ENCODE data around the gene WDR26.

DNA sequence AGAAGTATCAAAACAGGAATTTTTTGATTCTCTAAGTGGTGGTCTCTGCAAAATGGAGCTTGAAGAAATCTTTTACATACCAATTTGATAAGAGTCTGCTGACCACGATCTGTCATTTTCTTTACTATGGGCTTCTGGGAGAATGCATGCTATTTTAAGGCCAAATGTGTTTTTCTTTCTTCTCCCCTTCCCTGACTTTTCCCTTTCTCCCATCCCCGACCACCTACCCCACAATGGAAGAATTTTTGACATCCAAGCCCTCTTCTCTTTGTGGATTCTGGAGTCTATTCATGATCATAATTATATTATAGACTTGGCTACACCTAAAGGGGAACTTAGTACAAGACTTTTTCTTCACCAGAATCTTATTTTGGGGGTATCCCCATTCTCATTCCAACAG is 46.7 kb downstream of the WDR26 start:
- TF ChIP-seq, protein P1, sequence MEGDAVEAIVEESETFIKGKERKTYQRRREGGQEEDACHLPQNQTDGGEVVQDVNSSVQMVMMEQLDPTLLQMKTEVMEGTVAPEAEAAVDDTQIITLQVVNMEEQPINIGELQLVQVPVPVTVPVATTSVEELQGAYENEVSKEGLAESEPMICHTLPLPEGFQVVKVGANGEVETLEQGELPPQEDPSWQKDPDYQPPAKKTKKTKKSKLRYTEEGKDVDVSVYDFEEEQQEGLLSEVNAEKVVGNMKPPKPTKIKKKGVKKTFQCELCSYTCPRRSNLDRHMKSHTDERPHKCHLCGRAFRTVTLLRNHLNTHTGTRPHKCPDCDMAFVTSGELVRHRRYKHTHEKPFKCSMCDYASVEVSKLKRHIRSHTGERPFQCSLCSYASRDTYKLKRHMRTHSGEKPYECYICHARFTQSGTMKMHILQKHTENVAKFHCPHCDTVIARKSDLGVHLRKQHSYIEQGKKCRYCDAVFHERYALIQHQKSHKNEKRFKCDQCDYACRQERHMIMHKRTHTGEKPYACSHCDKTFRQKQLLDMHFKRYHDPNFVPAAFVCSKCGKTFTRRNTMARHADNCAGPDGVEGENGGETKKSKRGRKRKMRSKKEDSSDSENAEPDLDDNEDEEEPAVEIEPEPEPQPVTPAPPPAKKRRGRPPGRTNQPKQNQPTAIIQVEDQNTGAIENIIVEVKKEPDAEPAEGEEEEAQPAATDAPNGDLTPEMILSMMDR (IDR thresholded peaks at IDR 0.05), result no peak
- no peak for TF ChIP-seq POLR2A (IDR thresholded peaks at IDR 0.05)
